GM18907 (cell line): ENCODE data around the gene EIF2D.
"Not testable (repeated sequence)": the region's sequence is repeated elsewhere in the genome, so short reads cannot be mapped to it uniquely, and the experiment has no call there.

Experiments
- ATAC-seq: cut with Tn5 transposase; IDR thresholded peaks from one replicate; pipeline ENCODE4 v1.9.1; 2021; ENCODE audit warnings: mild to moderate bottlenecking, moderate library complexity; ENCODE audit not compliant: unreplicated experiment

Gene EIF2D

DNA sequence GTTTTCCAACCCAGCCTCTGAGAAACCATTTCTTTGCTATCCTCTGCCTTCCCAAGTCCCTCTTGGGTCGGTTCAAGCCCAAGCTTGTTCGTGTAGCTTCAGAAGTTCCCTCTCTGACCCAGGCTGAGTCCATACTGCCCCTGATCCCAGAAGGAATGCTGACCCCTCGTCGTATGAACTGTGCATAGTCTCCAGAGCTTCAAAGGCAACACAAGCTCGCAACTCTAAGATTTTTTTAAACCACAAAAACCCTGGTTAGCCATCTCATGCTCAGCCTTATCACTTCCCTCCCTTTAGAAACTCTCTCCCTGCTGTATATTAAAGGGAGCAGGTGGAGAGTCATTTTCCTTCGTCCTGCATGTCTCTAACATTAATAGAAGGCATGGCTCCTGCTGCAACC lies 23.8 kb downstream of the EIF2D start:
- no peak for ATAC-seq

DNA sequence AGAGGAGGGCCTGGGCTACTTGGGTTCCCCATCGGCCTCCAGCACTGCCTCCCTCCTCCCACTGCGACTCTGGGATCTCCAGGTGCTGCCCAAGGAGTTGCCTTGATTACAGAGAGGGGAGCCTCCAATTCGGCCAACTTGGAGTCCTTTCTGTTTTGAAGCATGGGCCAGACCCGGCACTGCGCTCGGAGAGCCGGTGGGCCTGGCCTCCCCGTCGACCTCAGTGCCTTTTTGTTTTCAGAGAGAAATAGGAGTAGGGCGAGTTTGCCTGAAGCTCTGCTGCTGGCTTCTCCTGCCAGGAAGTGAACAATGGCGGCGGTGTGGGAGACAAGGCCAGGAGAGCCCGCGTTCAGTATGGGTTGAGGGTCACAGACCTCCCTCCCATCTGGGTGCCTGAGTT lies 24.4 kb downstream of the EIF2D start:
- no peak for ATAC-seq

DNA sequence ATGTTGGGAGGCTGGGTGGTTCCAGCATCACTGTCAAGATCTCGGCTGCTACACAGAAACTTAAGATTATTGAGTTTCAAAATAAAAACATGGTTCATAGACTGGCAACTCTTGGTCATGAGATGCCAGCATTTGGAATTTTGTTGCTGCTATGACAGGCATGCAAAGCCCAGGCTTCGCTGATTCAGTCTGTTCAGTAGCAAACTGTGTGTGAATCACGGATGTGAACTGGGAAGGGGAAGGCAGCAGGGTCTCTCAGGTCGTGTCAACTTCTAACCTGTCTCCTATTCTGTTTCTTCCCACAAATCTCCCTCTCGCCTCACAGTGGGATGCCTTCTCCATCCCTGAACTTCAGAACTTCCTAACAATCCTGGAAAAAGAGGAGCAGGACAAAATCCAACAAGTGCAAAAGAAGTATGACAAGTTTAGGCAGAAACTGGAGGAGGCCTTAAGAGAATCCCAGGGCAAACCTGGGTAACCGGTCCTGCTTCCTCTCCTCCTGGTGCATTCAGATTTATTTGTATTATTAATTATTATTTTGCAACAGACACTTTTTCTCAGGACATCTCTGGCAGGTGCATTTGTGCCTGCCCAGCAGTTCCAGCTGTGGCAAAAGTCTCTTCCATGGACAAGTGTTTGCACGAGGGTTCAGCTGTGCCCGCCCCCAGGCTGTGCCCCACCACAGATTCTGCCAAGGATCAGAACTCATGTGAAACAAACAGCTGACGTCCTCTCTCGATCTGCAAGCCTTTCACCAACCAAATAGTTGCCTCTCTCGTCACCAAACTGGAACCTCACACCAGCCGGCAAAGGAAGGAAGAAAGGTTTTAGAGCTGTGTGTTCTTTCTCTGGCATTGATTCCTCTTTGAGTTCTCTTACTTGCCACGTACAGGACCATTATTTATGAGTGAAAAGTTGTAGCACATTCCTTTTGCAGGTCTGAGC lies 25.5 kb downstream of the EIF2D start:
- ATAC-seq, result no peak

DNA sequence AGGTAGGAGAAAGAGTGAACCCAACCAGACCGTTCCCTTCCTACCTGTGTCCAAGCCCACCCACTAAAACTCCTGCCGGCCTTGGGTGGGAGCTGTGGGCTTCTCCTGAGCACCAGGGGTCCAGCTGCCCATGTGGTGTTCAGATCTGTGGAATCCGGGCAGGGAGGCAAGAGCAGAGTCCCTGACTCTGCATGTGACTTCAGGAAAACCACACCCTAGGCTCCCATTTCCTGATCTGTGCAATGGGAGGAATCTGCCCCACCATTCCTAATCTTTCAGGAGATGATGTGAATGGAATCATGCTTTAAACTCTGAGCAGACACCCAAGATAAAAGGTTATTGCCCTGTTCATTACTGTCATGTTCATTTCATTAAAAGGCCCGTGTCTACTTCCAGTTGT lies 27.6 kb downstream of the EIF2D start:
- no peak for ATAC-seq

DNA sequence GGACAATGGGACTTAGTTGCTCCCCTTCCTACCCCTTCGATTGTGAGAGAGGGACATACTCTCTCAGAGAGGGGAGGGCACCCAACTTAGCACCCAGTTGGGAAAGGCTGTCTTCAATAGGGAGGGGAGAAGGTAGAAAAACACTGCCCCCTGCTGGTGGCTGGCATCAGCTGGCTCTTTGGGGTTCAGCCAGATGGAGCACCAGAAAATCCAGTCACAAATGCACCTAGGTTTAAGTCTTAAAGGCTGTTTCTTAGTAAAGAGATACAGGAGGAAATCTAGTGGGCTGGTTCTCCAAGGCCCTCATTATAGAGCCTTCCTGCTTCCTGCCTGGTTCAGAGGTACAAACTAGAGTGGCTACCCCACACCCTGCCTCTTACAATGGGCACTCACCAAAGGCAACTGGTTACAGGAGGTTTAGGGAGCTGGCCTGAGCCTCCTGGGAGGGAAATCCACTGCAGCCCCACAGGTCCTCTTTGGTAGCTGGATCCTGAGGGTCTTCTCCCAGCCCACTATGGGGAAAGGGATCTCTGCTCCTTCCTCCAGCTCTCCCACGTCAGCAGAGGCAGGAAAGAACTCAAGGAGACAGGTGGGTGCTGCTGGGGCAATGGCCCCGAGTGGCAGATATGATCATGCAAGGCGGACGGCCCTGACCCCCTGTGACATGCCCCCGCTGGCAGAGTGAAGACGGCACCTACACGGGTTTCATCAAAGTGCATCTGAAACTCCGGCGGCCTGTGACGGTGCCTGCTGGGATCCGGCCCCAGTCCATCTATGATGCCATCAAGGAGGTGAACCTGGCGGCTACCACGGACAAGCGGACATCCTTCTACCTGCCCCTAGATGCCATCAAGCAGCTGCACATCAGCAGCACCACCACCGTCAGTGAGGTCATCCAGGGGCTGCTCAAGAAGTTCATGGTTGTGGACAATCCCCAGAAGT lies 28.3 kb downstream of the EIF2D start:
- ATAC-seq, result no peak

DNA sequence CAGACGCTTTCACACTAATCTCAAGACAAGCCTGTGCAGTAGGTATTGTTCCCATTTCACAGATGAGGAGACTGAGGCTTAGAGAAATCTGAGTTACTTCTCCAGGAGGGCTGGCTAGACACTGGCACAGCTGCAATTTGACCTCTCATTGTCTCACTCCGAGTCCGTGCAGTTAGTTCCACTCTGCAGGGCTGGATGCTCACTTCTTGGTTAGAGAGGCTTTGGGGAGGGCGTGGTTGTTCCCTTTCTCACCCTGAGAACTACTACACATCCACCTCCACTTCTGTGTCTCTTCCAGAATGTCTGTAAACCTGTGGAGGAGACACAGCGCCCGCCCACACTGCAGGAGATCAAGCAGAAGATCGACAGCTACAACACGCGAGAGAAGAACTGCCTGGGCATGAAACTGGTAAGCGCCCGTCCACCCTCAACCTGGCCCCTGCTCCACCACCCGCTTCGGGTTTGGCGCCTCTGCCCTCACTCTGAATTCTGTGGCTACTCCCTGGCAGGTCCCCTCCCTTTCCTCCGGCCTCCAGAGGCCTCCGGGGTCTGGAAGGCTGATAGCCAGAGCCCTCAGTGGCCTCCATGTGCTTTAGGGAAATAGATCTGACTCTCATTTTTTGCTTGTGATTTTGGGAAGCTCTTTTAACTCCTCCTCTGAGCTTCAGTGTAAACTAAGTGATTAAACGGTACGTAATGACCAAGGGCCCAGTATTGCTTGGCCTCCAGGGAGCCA lies 29.1 kb downstream of the EIF2D start:
- ATAC-seq, result no peak

DNA sequence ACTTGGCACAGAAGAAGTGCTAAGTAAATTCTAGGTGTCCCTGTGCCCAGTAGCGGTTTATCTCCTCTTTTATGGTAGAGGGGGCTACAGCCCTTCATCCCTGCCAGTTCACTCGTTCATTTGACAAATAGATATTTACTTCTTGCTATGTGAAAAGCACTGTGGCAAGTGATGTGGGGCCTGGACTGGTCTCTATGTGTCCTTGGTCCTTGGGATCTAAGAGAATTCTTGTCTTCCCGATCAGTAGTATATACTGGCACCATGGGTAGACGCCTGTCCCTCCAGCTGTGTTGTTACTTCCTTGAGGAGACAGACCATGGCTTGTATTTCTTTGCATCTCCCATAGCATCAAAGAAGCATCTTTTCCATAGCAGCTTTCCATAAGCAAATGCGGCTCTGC lies 29.7 kb downstream of the EIF2D start:
- no peak for ATAC-seq

DNA sequence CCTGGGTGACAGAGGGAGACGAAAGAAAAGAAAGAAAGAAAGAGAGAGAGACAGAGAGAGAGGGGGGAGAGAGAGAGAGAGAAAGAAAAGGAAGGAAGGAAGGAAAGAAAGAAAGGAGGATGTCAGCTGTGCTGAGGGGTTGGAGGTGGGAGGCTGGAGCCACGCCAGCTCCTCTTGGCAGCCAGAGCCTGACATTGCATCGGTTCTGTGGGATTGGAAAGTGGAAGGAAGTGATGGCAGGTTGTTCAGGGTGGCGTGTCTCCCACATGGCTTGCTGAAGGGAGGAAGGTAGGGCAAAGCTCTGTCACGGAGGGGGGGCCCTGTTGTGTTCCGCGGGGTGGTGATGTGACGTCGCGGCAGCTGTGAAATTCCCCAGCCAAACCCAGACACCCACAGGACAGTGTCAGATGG lies 30.7 kb downstream of the EIF2D start:
- no peak for ATAC-seq

DNA sequence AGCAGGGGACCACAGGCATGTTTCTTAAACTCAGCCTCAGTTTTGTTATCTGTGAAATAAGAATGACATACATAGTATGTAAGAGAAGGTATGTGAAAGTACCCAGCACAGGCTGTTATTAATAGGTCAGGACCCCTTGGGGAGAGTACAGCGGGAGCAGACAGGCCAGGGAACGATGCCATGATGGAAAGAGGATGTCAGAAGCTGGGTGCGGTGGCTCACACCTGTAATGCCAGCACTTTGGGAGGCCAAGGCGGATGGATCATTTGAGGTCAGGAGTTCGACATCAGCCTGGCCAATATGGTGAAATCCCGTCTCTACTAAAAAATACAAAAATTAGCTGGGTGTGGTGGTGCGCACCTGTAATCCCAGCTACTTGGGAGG lies 31.2 kb downstream of the EIF2D start:
- not testable (repeated sequence) for ATAC-seq

DNA sequence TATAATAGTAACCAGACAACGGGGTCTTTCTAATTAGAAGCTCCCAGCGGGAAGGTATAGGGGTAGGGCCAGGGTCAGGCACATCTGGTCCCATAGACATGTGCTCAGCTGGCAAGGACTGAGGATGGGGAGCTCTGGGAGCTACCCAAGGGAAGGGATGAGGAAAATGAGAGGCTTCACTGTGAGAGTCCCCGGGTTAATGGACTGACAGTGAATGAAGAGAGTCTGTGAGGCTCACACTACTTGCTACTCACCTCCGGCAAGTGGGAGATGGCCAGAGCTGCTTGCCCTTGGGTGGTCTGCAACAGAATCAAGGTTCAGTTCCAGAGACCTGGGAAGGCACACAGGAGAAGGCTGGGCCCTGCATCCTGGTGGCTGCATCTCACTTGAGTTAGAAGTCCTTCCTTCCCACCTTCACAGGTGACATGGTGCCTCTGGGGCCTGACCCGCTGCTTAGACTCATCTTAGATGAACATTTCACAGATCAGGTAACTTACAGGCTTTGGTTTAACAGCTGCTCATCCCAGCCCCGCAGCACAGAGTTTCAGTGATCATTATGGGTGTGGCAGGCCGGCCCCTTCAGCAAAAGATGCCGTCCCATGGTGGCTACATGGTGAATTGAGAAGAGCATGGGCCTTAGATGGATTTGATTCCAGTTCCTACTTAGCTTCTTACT lies 31.7 kb downstream of the EIF2D start:
- ATAC-seq, result no peak

DNA sequence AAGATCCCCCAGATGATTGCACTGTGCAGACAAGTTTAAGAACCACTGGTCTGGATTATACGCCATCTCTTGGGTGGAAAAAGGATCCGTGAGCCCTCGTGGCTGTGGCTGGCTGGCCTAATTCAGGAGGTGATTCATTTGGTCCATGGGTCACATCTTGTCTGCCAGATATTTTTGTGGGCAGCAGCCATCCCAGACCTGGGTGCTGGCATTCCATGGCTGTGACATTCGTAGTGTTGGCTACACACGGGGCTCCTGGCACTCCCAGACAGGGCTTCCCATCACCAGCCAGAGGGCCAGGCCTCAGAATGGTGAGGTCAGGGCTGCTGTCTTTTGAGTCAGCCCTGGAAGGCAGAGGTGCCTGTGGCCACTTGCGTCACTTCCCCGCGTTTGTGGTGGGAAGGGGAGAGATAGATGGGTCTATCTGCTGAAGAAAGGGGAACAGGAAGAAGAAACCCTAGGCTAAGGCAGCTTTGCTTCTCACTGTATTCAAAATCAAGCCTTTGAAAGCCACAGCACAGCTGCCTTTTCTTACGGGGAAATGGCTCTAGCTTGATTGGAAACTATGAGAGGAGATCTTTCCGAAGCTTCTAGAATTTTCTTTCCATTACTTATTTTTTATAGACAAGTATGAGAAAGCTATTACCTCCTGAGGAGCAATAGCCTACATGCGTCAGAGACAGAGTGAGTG lies 32.4 kb downstream of the EIF2D start:
- peak; percentile 84 for ATAC-seq

DNA sequence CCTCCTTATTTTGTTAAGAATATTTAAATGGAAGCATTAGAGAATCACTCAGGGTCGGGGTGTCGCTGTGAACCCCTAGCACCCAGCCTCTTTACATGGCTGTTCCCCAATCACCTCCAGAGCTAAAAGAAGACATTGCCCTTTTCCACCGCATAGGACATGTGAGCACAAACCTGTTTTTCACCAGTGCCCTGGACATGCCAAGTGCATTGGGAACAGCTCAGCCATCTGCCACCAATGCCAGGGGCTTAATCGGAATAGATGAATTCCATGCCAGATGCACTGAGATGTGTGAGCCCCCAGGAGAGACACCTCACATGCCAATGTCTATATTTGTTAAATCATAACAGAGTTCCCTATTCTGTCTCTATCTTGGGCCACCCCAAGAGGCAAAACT lies 33.3 kb downstream of the EIF2D start:
- no peak for ATAC-seq

DNA sequence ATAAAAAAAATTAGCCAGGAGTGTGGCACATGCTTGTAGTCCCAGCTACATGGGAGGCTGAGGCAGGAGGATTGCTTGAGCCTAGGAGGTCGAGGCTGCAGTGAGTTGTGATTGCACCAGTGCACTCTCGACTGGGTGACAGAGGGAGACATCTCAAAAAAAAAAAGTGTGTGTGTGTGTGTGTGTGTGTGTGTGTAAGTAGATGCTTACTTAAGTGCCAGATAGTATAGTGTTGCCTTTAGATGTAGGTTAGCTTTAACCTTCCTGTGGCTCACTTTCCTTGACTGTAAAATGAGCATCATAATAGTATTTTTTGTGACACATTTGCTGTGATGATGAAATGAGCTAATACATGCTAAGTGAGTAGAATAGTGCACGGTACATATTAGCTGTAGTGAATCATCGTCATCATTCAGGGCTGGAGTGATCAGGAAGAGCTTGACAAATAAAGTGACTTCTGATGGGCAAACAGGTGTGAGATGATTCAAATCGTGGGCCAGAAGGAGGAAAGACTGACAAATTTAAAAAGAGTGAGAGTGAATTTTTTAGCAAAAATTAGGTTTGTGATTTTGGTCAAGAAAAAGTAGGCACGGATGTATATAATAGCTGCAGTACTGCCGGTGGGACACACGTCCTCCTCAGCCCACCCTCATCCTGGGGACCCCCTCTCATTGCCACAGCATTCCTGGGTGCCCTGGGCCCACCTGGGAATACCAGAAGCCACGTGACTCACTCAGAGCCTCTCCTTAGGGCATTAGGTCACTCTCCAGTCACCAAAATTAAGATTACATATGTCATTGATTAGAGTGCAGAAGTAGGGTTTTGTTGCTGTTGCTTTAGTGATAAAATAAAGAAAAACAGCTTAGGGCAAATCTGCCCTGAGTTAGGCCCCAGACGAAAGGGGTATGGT lies 33.9 kb downstream of the EIF2D start:
- no peak for ATAC-seq

DNA sequence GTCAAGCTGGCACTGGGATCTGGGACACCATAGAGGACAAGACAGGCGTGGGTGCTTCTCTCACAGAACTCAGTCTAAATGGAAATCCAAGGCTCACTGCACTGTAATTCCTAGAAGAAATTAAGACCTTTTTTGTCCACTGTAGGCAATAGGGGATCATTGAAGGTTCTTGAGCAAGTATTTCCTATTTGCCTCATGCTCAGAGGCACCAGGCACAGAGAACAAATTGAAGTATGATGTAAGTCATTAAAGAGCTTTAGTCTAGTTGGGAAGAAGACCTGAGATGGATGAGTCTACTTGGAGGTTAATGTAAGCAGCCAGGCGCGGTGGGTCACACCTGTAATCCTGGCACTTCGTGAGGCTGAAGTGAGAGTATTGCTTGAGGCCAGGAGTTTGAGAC lies 34.6 kb downstream of the EIF2D start:
- no peak for ATAC-seq

DNA sequence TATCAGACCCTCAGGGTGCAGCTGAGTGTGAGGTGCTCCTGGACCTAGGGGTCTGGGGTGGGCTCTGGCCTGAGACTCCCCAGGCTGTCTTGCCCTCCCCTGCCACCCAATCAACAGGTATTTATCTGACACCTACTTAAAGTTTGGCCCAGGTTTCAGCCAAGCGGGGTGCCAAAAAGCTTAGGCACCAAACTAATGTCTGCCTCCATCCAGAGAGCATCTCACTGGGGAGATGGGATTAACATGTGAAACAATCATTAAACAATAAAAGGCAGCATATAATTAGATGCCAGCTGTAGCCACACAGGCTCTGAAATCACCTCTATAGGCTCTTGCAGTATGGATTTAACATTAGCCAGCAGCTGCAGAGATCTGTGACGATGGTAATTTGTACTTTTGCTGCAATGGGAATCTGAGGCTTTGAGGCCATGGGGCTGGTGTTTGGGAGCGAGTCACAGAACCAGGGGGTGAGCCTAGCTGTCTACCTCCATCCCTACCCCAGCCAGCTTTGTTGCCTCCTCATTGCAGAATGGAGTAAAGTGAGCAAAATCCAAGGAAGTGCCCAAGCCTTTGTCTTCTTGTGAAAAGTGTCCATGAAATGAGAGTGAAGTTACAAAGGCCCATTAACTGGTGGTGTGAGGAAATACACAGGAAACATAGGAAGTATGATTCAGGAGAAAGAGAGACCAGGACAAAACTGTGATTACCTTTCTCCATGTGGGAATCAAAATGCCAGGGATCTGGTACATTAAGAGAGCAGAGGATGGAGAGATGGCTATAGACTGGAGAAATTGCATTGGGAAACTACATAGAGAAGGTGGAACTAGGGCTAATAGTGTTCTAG lies 36.1 kb downstream of the EIF2D start:
- no peak for ATAC-seq

DNA sequence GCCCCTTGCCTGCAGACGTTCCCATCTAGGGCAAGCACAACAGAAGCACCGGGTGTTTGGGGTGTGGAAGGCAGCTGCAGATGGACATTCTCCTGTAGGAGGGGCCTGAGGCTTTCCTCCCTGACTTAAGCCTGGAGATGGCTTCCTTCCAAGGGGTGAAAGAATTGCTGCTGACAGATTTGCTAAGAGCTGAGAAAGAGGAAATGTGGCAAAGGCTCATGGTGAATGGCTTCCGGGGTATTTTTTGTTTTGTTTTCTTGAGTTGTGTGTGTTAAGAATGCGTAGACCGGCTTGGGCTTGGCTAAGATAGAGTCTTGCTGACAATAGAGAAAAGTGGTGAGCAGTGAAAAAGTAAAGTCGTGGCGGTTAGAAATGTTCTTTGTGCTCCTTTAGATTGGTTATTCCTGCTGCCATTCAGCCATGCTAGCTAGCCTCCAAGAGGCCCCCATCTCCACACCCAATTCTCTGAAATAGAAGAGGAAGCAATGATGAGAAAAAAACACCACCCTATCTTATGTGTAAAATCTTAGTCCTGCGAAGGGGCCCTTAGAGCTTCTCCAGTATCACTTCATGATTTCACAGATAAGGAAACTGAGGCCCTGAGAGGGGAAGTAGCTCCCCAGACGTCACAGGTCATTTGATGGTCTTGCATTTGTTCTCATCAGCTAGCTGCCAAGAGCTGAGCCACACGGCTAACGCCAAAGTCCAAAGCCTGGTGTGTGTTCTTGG lies 36.9 kb downstream of the EIF2D start:
- ATAC-seq, result peak; percentile 32

DNA sequence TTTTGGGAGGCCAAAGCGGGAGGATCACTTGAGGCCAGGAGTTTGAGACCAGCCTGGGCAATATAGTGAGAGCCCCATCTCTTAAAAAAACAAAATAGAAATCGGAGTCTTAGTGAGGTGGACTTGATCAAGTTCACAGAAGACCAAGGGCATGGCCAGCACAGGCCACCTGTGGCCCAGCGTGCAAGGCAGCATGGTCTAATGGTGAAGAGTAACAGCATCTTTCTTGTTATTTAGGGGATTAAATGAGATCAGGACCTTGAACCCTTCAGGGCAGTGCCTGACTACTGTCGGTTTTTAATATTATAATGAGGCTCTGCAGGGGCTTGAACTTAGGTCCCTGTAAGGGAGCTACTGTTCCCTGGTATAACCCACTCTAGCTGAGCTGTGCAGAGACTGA lies 38.5 kb downstream of the EIF2D start:
- no peak for ATAC-seq
